ENCODE data around the gene HIVEP1. TPM values are rescaled to one million over a fixed set of nuclear protein-coding genes. Genes with fewer than 3 reads are reported as not detected.

HIVEP1 gene
- total RNA-seq, 4 donors from 2014 or later, result 23.2 to 41.5 (median 32.6) TPM

- intact Hi-C loops (cut with DNase I; ENCODE audit: low total_unique reads), result loop anchor here (2.0 kb wide), 1 partner anchor 51 kb away; no protein-coding TSS in a partner anchor
- no peak overlapping the region for H3K4me3 ChIP-seq (ENCODE audit: low read depth, poor library complexity, severe bottlenecking)
- TF ChIP-seq POLR2A (IDR thresholded peaks at IDR 0.05) (no peak), CTCF (IDR thresholded peaks at IDR 0.05) (no peak)
- no peak for DNase-seq (ENCODE audit: low spot score in 2 of 2)
Measured at GRCh38 chr6:12083763-12084162, 71.7 kb downstream of the HIVEP1 start.

GRCh38 chr6:12084681-12085080 is 72.6 kb downstream of the HIVEP1 start:
- no peak for DNase-seq (ENCODE audit: low spot score in 2 of 2)
- intact Hi-C loops (cut with DNase I; ENCODE audit: low total_unique reads), result loop anchor here (2.0 kb wide), 1 partner anchor 52 kb away; no protein-coding TSS in a partner anchor
- H3K4me3 ChIP-seq (ENCODE audit: low read depth, poor library complexity, severe bottlenecking), result no peak overlapping the region
- 63 to 66% methylated on average over 7 of the region's 7 CpGs for WGBS, 2 donors
- TF ChIP-seq POLR2A (IDR thresholded peaks at IDR 0.05) (no peak), CTCF (IDR thresholded peaks at IDR 0.05) (no peak)

GRCh38 chr6:12088531-12088930 is 76.4 kb downstream of the HIVEP1 start:
- 92 to 97% methylated on average over 1 of the region's 1 CpG for WGBS, 2 donors
- no peak for DNase-seq (ENCODE audit: low spot score in 2 of 2)
- TF ChIP-seq CTCF (IDR thresholded peaks at IDR 0.05) (no peak), POLR2A (IDR thresholded peaks at IDR 0.05) (no peak)
- intact Hi-C loops (cut with DNase I; ENCODE audit: low total_unique reads), result no loop called here
- H3K4me3 ChIP-seq (ENCODE audit: low read depth, poor library complexity, severe bottlenecking), result no peak overlapping the region

GRCh38 chr6:12090714-12091113 is 78.6 kb downstream of the HIVEP1 start:
- DNase-seq (ENCODE audit: low spot score in 2 of 2), result no peak
- intact Hi-C loops (cut with DNase I; ENCODE audit: low total_unique reads), result no loop called here
- TF ChIP-seq POLR2A (IDR thresholded peaks at IDR 0.05) (no peak), CTCF (IDR thresholded peaks at IDR 0.05) (no peak)
- H3K4me3 ChIP-seq (ENCODE audit: low read depth, poor library complexity, severe bottlenecking), result no peak overlapping the region

GRCh38 chr6:12092762-12093161 is 80.7 kb downstream of the HIVEP1 start:
- no peak for TF ChIP-seq POLR2A (IDR thresholded peaks at IDR 0.05)
- TF ChIP-seq CTCF (IDR thresholded peaks at IDR 0.05), result no peak
- WGBS, 2 donors, result 96% methylated on average over 5 of the region's 5 CpGs
- intact Hi-C loops (cut with DNase I; ENCODE audit: low total_unique reads), result no loop called here
- no peak for DNase-seq (ENCODE audit: low spot score in 2 of 2)
- H3K4me3 ChIP-seq (ENCODE audit: low read depth, poor library complexity, severe bottlenecking), result no peak overlapping the region

- 27 to 33% methylated on average over 1 of the region's 1 CpG for WGBS, 2 donors
- H3K4me3 ChIP-seq (ENCODE audit: low read depth, poor library complexity, severe bottlenecking), result no peak overlapping the region
- no peak for TF ChIP-seq POLR2A (IDR thresholded peaks at IDR 0.05)
- DNase-seq (ENCODE audit: low spot score in 2 of 2), result no peak
- intact Hi-C loops (cut with DNase I; ENCODE audit: low total_unique reads), result no loop called here
Measured at GRCh38 chr6:12094689-12095088, 82.6 kb downstream of the HIVEP1 start.
